GM06990 (cell line): Measurements from ENCODE around the gene STXBP4.

ENCODE experiments used
- DNase-seq: peaks from one replicate; pipeline ENCODE4 v3.0.0-alpha.2; 2011; ENCODE audit not compliant: insufficient read length; ENCODE audit errors: extremely low read depth
- H3K27me3 ChIP-seq: replicated peaks from 2 replicates; pipeline ENCODE4 v1.6.0; 2011; ENCODE audit warnings: low read length; ENCODE audit not compliant: control insufficient read depth, insufficient read depth
- H3K36me3 ChIP-seq: 2 replicates; pipeline ENCODE4 v1.5.1; 2011; ENCODE audit warnings: low read length; ENCODE audit not compliant: control insufficient read depth, insufficient read depth
- H3K4me3 ChIP-seq: replicated peaks from 2 replicates; pipeline ENCODE4 v1.5.1; 2011; ENCODE audit warnings: low read depth, mild to moderate bottlenecking, control low read depth, low read length
- TF ChIP-seq, protein P1 (sequence below): IDR thresholded peaks from 2 replicates; pipeline ENCODE4 v1.5.1; 2011; ENCODE audit warnings: low read length, control low read depth, mild to moderate bottlenecking, inconsistent platforms; ENCODE audit not compliant: insufficient read depth, poor library complexity, severe bottlenecking

Gene STXBP4

DNA sequence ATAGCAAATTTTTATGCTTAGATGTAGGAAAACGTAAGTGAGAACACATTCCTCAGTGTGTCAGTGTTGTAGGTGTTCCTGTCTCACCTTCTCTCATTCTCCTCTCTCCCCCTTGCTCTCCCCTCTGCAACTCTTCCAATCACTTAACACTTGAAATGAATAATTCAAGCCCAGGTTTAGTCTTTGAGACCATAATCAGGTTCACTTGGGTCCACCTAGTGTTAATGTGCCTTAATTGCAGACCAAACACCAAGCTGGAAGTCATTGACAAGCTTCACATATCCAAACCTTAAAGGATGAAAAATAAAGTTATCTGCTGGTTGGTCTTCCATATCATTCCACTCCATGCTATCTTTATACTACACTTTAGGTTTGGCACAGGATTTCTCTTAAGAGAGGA is 37.0 kb downstream of the STXBP4 start:
- TF ChIP-seq, protein P1, sequence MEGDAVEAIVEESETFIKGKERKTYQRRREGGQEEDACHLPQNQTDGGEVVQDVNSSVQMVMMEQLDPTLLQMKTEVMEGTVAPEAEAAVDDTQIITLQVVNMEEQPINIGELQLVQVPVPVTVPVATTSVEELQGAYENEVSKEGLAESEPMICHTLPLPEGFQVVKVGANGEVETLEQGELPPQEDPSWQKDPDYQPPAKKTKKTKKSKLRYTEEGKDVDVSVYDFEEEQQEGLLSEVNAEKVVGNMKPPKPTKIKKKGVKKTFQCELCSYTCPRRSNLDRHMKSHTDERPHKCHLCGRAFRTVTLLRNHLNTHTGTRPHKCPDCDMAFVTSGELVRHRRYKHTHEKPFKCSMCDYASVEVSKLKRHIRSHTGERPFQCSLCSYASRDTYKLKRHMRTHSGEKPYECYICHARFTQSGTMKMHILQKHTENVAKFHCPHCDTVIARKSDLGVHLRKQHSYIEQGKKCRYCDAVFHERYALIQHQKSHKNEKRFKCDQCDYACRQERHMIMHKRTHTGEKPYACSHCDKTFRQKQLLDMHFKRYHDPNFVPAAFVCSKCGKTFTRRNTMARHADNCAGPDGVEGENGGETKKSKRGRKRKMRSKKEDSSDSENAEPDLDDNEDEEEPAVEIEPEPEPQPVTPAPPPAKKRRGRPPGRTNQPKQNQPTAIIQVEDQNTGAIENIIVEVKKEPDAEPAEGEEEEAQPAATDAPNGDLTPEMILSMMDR, result peak; percentile 60
- DNase-seq, result no peak
- Histone ChIP-seq H3K4me3 (no peak overlapping the region), H3K36me3 (no peaks in the 10 kb centered on the region), H3K27me3 (no peaks in the 10 kb centered on the region)

DNA sequence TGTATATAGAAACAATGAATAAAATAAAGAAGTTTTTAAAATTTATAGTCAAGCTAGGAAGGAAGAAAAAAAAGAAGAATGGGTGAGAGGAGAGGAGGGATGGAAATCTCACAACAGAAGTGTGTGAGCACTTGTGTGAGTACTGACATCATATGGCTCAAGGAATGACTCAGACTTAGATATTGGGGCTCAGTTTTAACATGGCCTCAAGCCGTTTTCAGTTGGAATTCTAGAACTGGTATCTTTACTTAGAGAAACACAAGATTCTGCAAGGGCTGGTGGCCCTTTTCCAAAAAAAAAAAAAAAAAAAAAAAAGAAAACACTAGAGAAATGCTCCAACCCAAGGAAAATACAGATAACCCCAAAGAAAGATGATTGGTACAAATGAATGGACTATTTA is 55.1 kb downstream of the STXBP4 start:
- Histone ChIP-seq H3K4me3 (no peak overlapping the region), H3K36me3 (no peaks in the 10 kb centered on the region), H3K27me3 (no peaks in the 10 kb centered on the region)
- TF ChIP-seq, protein P1, result no peak
- no peak for DNase-seq

DNA sequence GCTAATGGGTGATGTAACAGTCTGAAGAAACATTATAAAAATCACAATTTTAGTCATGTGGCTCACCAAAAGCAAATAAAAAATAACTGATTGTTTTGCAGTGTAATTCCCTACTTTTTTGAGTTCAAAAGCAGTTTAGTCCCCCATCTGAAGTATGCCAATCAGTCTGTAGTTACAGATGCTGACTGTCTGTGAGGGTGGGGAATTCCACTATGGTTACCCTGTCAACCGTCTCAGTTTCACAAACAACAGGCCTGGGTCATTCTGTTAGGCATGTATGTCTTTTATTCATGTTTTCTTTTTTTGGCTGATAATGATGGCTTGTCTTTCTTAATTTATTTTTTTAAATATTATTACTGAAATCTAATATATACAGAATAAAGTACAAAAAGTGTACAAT is 69.3 kb downstream of the STXBP4 start:
- TF ChIP-seq, protein P1, result no peak
- H3K36me3 ChIP-seq, result no peaks in the 10 kb centered on the region
- no peak overlapping the region for H3K4me3 ChIP-seq
- no peaks in the 10 kb centered on the region for H3K27me3 ChIP-seq
- peak; percentile 13 for DNase-seq

DNA sequence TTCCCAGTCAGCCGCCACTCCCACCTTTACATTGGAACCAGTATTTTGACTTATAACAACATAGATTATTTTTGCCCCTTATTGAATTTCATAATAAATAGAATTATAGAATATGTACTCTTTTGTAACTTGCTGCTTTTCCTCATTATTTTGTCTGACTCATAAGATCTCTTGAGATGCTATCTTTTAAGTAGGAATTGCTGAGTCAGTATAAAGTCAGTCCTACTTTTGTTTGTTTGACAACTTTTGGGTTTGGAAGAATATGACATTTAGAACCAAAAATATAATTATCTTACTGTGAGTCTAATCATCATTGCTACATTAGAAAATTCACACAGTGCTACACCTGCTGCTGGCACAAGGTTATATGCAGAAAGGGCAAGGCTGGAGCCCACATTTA is 69.7 kb downstream of the STXBP4 start:
- TF ChIP-seq, protein P1, result no peak
- no peak for DNase-seq
- H3K36me3 ChIP-seq, result no peaks in the 10 kb centered on the region
- no peak overlapping the region for H3K4me3 ChIP-seq
- no peaks in the 10 kb centered on the region for H3K27me3 ChIP-seq

DNA sequence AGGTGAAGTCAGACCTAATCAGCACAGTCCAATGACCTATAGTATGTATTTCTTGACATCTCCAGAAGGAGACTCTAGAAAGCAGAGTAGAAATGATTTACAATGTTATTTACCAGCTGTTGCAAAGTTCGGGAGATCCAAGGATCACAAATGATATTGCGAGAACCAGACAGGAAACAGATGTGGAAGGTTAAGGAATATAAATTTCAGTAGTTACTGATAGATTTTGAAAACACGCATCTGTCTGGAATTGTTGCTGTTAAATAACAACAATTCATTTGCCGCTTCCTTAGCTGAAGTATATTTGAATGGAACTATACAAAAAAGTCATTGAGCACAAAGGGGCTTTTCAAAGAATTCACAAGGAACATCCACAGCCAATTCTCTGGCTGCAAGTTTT is 72.0 kb downstream of the STXBP4 start:
- TF ChIP-seq, protein P1, result no peak
- Histone ChIP-seq H3K27me3 (no peaks in the 10 kb centered on the region), H3K36me3 (no peaks in the 10 kb centered on the region), H3K4me3 (no peak overlapping the region)
- no peak for DNase-seq

DNA sequence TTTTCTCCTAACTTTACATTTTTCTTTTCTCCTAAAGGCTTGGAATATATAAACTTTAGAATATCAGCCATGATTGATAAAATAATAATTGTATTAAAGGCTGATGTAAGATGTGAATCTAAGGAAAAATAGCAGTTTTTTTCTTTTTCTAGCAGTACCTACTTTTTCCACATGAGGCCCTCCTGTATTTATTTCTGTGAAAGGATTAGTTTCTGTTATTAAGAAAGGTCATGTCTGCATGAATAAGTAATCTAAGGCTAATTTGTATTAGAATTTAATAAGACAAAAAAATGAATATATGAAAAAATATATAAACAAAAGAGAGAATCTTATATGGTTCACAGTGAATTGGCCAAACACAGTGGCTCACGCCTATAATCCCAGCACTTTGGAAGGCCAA is 85.3 kb downstream of the STXBP4 start:
- H3K27me3 ChIP-seq, result no peaks in the 10 kb centered on the region
- no peak for DNase-seq
- TF ChIP-seq, protein P1, result peak; percentile 16

More for the DNA sequence above, 85.3 kb downstream of the STXBP4 start:
- Histone ChIP-seq H3K4me3 (no peak overlapping the region), H3K36me3 (no peaks in the 10 kb centered on the region)
